Gastroesophageal sphincter (tissue), 2 donors: Measurements from ENCODE around the gene EID2B.

Experiments
- EP300 ChIP-seq: sonication (generic); formaldehyde crosslinking; IDR thresholded peaks from one replicate; pipeline ENCODE4 v1.6.1; 2017; ENCODE audit warnings: antibody characterized with exemption, mild to moderate bottlenecking
- POLR2A ChIP-seq, 2 donors: fragments of 450-650 bp; IDR thresholded peaks; one replicate each; pipeline ENCODE4 v1.6.1; 2017; ENCODE audit warnings: antibody characterized with exemption in 2 of 2, mild to moderate bottlenecking in 2 of 2, moderate library complexity in 1 of 2

- TF ChIP-seq POLR2A (IDR thresholded peaks at IDR 0.05): no peak
- no peak for TF ChIP-seq EP300
These were observed 34.5 kb downstream of the EID2B start for GRCh38 chr19:39497996-39498797.
